HG03039 (cell line): ENCODE data around the gene BCAS3.

Experiments used
- ATAC-seq: cut with Tn5 transposase; IDR thresholded peaks from one replicate; pipeline ENCODE4 v1.9.1; 2021; ENCODE audit warnings: mild to moderate bottlenecking, moderate library complexity; ENCODE audit not compliant: unreplicated experiment

The BCAS3 gene

DNA sequence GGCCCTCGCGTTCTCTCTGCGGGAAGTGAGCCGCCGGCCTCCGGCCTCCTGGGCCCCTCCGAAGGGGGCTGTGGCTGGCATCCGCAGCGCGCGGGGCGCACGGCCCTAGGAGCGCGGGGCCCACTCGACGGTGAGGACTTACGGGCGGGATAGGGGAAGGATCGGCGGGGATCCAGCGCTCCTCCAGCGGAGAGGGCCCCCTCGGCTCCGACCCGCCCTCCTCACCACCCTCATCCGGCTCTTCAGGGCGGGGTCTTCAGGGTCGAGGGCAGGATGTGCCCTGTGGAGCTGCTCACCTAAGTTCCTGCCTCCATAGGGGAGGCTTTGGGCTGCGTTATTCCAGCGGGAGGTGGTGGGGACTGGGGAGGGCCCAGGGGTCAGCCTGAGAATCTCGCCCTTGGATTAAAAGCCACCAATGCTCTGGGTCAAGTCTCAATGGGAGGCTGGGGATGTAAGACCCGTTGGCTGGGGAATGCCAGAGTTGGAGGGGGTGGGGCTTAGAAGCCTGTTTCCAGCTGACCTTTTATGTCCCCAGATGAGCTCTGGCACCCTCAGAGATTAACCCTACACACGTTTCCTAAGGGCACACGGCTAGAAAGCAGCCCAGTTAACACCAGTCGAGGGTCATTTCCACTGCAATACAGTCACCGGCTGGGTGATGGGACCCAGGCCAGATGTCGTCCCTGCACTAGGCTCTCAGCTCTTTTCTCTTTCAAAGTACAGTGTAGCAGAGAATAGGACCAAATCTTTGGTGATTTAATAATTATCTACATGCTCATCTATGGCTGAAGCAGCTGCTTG lies 735.4 kb downstream of the BCAS3 start:
- no peak for ATAC-seq

DNA sequence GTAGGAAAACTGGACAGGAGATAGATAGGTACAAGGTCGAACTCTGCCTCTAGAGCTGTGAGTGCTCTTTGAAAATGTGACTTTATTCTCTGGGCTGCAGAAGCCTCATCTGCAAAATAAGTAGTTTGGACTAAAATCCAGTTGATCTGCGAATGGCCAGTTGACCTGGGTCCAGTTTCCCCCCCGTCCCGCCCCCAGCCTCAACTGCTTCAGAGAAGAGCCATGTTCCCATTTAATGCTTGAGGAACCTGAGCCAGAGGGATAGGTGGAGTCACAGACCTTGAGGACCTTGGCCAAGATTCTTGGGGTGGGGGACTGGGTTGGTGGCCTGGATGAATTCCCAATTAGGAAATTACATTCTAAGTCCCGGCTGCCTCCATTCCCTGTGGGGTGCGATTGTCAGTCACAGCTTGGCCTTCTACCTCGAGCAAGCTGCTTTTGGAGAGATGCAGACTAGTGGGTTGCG lies 736.0 kb downstream of the BCAS3 start:
- ATAC-seq = no peak

GRCh38 chr17:61414141-61414935 lies 736.7 kb downstream of the BCAS3 start:
- ATAC-seq = no peak

DNA sequence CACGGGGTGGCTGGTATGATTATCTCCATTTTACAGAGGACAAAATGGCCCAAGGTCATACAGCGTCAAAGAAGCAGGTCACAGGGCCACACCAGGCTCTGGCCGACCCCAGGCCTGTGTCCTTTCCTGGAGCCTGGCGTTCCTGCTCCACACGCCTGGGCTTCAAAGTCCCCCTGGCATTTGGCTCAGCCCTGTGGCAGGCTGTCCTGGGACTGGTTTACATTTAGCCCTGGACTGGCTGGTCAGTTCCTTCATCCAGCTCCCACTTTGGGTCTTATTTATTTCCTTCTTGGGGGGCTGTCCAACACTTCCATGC lies 737.2 kb downstream of the BCAS3 start:
- ATAC-seq = no peak

DNA sequence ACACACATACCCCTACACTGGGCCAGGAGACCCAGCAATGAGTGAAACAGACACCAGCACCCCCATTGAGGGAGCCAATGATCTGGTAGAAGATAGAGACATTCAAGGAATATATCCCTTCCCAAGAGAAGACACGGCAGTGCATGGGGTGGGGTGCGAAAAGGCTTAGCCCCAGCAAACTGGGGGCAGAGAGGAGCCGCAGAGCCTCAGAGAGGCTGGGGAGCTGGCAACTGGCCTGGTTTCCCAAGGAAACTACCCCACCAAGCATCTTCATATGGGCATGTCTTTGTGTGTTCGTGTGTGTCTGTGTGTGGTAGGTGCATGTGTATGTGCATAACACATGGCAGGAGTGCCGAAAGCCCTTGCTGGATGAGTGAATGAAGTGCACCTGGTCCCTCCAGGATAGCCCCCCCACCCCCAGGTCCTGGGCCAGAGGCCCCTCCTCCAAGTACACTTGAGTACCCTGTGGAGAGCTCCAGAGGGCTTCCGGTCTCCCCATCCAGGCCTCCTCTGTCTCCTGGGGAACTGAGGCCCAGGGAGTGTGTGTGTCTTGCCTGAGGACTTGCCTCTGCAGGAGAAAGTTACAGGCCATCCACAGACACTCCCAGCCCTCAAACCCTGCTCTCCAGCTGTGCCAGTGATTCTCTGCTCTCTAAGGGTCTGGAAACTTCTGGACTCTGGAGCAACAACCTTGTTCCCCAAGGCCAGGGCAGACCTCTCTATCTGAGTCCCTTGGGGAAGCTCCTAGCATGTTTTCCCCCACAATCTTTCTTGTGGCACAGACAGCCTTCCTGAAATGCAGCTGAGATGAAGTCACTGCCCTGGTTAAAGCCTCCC lies 737.9 kb downstream of the BCAS3 start:
- no peak for ATAC-seq

GRCh38 chr17:61416211-61416539 lies 738.5 kb downstream of the BCAS3 start:
- no peak for ATAC-seq

GRCh38 chr17:61416540-61417363 lies 739.1 kb downstream of the BCAS3 start:
- ATAC-seq = no peak

- no peak for ATAC-seq
These were observed 740.8 kb downstream of the BCAS3 start for GRCh38 chr17:61418449-61418848.

GRCh38 chr17:61419496-61420046 lies 741.9 kb downstream of the BCAS3 start:
- no peak for ATAC-seq

DNA sequence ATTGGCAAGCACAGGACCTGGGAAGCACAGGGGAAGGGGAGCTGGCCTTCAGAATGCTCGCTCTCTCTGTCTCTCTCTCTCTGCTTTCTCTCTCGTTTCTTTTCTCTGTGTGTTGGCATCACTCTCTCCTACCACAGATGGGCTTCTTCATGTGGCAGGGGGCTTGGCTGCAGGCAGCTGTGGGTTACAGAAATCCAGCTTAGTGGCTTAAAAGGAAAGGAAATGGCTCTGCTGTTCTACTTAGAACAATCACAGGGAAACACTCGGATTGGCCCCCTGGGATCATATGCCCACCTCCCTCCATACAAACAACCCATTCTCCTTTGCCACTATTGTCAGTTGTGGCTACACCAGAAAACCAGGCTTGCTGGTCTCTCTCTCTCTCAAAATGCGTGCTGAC lies 742.4 kb downstream of the BCAS3 start:
- ATAC-seq = no peak

GRCh38 chr17:61420745-61421398 lies 743.2 kb downstream of the BCAS3 start:
- no peak for ATAC-seq

DNA sequence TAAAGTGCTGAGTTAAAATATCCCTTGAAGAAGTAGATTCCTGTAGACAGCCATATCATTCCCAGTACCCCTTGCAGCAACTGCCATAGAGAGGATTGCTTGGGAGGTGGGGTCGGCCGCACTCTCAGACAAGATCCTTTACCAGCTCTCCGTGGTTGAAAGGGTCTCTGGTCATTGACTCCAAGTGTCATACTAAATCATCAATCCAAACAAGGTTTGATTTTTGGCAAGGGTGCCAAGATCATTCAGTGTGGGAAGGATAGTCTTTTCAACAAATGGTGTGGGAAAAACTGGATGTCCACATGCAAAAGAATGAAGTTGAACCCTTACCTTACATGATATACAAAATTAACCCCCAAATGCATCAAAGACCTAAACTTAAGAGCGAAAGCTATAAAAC lies 743.8 kb downstream of the BCAS3 start:
- no peak for ATAC-seq

GRCh38 chr17:61422116-61422799 lies 744.6 kb downstream of the BCAS3 start:
- ATAC-seq = no peak

- ATAC-seq = no peak
These were observed 745.2 kb downstream of the BCAS3 start for GRCh38 chr17:61422869-61423268.

DNA sequence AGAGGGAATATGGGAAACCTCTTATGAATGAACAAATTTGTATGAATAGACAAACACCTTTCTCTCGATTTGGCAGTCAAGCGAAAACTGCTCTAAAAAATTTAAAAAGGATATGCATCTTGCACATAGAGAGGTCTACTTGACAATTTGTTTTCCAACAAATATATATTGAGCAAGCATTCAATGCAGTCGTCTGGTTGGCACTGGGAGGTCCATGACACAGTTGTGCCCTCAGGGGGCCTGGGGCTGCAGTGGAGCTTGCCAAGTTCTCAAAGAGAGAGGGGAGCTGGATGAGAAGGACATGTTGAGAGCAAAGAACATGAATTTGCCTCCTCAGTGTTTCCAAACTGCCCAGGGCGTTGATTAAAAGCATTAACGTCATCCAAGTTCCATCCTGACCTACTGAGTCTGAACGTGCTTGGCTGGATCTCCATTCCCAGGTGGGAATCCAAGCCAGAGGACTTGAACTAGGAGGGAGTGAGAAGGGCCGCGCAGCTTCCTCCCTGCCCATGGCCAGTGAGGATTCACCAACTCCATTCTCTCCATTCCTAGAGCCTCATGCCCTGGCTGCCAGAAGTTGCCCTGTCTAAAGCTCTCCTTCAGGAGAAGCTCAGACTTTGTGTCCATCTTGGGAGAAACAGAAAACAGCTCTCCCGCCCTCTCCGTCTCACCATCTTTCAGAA lies 746.5 kb downstream of the BCAS3 start:
- no peak for ATAC-seq

- ATAC-seq = no peak
These were observed 748.2 kb downstream of the BCAS3 start for GRCh38 chr17:61425682-61426481.

- ATAC-seq = no peak
These were observed 749.0 kb downstream of the BCAS3 start for GRCh38 chr17:61426482-61427304.
